Right cardiac atrium (tissue), 5 donors: Measurements from ENCODE around the gene C2CD4C. TPM values are rescaled to one million over a fixed set of nuclear protein-coding genes. Genes with fewer than 3 reads are reported as not detected.
A peak's percentile ranks its signal among the peaks of the same experiment; 100 is the strongest.

Experiments used
- ATAC-seq, 2 donors: fragments of 200-7000 bp; cut with Tn5 transposase; one replicate each; pipeline versions ENCODE4 v1.8.0 to v1.9.1; 2020; ENCODE audit warnings: moderate library complexity in 2 of 2, mild to moderate bottlenecking in 1 of 2
- DNase-seq, 3 donors: peaks; one replicate each; pipeline ENCODE4 v3.0.0-alpha.2; 2020
- H3K27ac ChIP-seq: one replicate; pipeline ENCODE4 v1.5.1; 2013; ENCODE audit warnings: mild to moderate bottlenecking, low read length, control low read depth, moderate library complexity
- H3K27me3 ChIP-seq: one replicate; pipeline ENCODE4 v1.6.1; 2013; ENCODE audit not compliant: control insufficient read depth, insufficient read depth
- H3K4me1 ChIP-seq: one replicate; pipeline ENCODE4 v1.6.1; 2013; ENCODE audit warnings: low read length; ENCODE audit not compliant: control insufficient read depth, insufficient read depth
- H3K4me3 ChIP-seq: one replicate; pipeline ENCODE4 v1.5.1; 2013; ENCODE audit warnings: low read length, control low read depth
- H3K9me3 ChIP-seq: one replicate; pipeline ENCODE4 v1.6.1; 2013; ENCODE audit warnings: low read length; ENCODE audit not compliant: control insufficient read depth
- WGBS: extraction: QIAGEN DNeasy Blood & Tissue Kit; methylation state at CpG from one replicate; pipeline ENCODE4 v1.1.7; 2013; 5-methylcytosine and 5-hydroxymethylcytosine counted together
- intact Hi-C, 4 donors: fragments of 100-400 bp; cut with DNase I; formaldehyde crosslinking; loops; one replicate each; pipeline versions ENCODE4 v1.11.0 to v1.14.0; 2022 to 2023
- polyA plus RNA-seq: library from polyadenylated mRNA; stranded (reverse); fragments of 200-250 nt; gene quantifications from one replicate; pipeline ENCODE4 v1.2.3, GENCODE V29; 2013
- total RNA-seq, 4 donors: library from RNA; stranded (reverse); fragmentation: NEBNext Ultra II Directional; extraction: Animal tissue kit (Norgen Biotek cat#: 25700); gene quantifications; one replicate each; pipeline ENCODE4 v1.2.1, GENCODE V29; 2021
- donor health status: healthy with polysubstance abuse.
- donor health status: DM: no; HTN: yes; CAD: no.
- donor health status: DM: no; HTN: no; CAD: no.
- donor health status: DM: no; HTN: yes; CAD: no; lungs with severe emphysema.
- donor health status: DM: yes; HTN: yes; CAD: no.

Gene C2CD4C
- total and polyA plus RNA-seq, 5 donors: 0.35 to 1.2 (median 0.64) TPM

DNA sequence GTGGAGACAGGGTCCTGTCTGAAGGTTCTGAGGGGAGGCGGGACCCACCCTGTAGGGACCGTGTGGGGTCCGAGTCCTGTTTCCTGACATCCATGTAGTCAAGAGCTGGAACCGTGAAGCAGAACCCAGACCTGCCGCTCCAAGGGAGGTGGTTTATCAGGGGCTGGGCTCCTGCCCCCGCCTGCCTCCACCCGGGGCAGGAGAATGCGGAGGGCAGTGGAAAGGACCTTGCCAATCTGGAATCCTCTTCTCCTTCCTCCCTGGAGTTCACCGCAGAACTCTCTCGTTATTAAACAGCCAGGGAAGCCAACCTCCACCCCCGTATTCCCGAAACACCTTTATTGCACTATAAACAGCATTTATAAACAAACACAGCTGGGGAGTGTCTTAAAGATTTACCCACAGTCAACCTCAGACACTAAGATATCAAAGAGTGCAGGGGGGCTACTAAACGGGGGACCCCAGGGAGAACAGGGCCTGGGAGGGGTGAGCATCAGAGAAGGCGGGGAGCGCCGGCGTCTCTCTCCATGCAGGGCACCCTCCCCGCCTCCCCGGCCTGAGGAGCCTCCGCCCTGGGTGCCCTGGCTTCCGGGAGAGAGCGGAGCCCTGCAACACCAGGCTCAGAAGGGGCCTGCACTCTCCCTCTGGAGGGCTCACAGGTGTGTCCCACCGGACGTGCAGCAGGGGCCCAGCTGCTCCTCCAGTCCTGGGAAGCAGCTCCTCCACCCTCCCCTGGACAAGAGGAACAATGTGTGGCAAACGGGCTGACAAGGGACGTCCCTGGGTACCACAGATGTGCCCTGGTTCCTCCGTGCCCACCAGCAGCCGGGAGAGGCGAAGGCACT is 3.6 kb downstream of the C2CD4C start:
- DNase-seq (no peak), ATAC-seq (no peak)
- H3K27ac ChIP-seq: no peak overlapping the region
- no peak overlapping the region for H3K4me3 ChIP-seq
- H3K9me3 ChIP-seq: no peaks in the 10 kb centered on the region
- 46% methylated on average over 29 of the region's 29 CpGs for WGBS
- H3K27me3 ChIP-seq: no peaks in the 10 kb centered on the region
- intact Hi-C loops: no loop called here
- H3K4me1 ChIP-seq: no peaks in the 10 kb centered on the region

DNA sequence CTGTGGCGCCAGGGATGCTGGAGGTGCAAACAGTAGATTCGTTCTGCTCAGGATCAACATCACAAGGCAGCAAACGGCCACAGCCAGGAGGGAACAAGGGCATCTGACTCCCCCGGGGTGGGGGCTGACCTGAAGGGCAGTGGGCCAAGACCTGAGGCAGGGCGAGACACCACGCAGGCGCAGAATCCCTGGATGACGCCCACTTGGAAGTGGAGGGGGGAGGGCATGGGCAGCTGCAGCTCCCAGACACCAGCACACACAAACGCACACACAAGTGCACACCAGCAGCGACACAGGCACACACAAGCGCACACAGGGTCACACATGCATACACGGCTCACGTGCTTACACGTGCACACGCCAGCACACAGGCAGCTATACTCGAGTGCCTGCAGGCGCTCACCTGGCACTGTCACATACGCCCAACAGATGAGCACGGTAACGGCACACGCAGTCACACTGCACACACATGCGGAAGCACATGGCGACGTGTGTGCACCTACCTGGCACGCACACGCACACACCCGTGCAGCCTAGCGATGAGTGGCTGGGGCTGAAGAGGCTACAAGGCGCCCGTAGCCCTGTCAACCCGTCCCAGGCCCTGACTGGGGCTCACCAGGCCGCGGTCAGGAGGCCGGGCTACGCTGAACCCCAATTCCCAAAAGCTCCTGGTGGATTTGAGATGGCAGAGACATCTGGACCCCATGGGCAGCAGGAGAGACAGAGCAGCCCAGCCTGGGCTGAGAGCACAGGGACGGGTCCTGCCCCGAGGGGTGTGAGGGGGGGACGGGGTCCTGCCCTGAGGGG is 5.5 kb downstream of the C2CD4C start:
- Histone ChIP-seq H3K27me3 (no peaks in the 10 kb centered on the region), H3K4me1 (no peaks in the 10 kb centered on the region), H3K4me3 (no peak overlapping the region), H3K27ac (no peak overlapping the region), H3K9me3 (no peaks in the 10 kb centered on the region)
- ATAC-seq (no peak), DNase-seq (peak in 2 of 3 donors; percentile 25 to 50)
- intact Hi-C loops: no loop called here
- WGBS: 76% methylated on average over 38 of the region's 38 CpGs

- H3K4me3 ChIP-seq: no peak overlapping the region
- H3K9me3 ChIP-seq: no peaks in the 10 kb centered on the region
- no peaks in the 10 kb centered on the region for H3K27me3 ChIP-seq
- intact Hi-C loops: no loop called here
- 93% methylated on average over 11 of the region's 11 CpGs for WGBS
- DNase-seq (no peak), ATAC-seq (no peak)
- no peak overlapping the region for H3K27ac ChIP-seq
- H3K4me1 ChIP-seq: no peaks in the 10 kb centered on the region
These were observed 6.2 kb downstream of the C2CD4C start for GRCh38 chr19:402786-403185.

DNA sequence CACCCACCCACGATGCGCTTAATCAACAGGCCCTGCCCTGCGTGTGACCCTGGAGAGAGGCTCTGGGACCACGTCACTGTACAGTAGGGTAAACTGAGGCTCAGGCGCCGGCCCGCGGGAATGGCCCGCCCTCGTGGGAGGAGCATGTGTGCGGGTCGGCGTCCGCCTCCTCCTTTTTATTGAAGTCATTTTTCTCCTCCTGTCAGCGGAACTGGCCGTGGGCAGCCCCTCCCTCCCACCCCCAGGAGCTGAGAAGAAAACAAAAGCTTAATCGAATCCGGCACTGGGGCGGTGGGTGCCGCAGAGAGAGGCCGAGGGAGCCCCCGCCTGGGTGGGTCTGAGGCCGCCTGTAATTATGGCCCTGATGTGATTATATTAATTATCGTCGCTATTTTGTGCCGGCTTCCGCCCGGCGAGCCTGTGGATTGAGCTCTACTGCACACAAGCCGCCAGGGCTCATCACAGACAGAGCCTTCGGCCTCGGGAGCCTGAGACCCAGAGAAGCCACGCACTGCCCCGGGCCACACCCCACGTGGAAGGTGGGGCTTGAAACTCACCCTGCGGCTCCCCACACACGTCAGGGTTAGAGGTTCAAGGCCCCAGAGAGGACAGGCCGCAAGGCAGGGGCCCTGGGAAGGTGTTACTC is 7.0 kb downstream of the C2CD4C start:
- no peaks in the 10 kb centered on the region for H3K27me3 ChIP-seq
- no peak for ATAC-seq

GRCh38 chr19:400976-401865 is 7.7 kb downstream of the C2CD4C start:
- no peaks in the 10 kb centered on the region for H3K9me3 ChIP-seq
- H3K27me3 ChIP-seq: no peaks in the 10 kb centered on the region
- no peak overlapping the region for H3K27ac ChIP-seq
- no peak overlapping the region for H3K4me3 ChIP-seq
- WGBS: 85% methylated on average over 43 of the region's 43 CpGs
- no peak for ATAC-seq
- intact Hi-C loops: no loop called here
- no peak for DNase-seq
- no peaks in the 10 kb centered on the region for H3K4me1 ChIP-seq

More for the DNA sequence above, 7.0 kb downstream of the C2CD4C start:
- peak in 1 of 3 donors; percentile 21 for DNase-seq
- no peak overlapping the region for H3K27ac ChIP-seq
- 40% methylated on average over 38 of the region's 38 CpGs for WGBS
- H3K9me3 ChIP-seq: no peaks in the 10 kb centered on the region
- intact Hi-C loops: no loop called here
- H3K4me1 ChIP-seq: no peaks in the 10 kb centered on the region
- no peak overlapping the region for H3K4me3 ChIP-seq

DNA sequence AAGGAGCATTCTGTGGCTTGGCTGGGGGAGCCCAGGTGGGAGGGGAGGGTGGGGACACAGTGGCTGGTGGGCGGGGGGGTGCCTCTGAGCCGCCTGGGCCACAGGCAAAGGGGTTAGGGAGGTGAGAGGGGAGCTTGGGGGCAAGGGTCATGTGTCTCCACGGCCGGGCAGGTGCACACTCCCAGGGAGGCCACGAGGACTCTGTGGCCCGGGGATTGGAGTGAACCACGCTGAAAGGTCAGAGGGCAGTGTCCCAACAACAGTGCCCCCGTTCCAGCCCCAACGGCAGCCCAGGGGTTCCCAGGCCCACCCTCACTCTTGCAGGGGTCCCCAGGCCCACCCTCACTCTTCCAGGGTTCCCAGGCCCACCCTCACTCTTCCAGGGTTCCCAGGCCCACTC is 9.6 kb downstream of the C2CD4C start:
- DNase-seq (no peak), ATAC-seq (no peak)
- H3K27me3 ChIP-seq: no peaks in the 10 kb centered on the region
- 85% methylated on average over 9 of the region's 9 CpGs for WGBS
- no peak overlapping the region for H3K4me3 ChIP-seq
- H3K27ac ChIP-seq: no peak overlapping the region
- intact Hi-C loops: loop anchor here in 1 of 4 donors (10.0 kb wide), 1 partner anchor 85 kb away; no protein-coding TSS in a partner anchor
- H3K4me1 ChIP-seq: no peaks in the 10 kb centered on the region
- no peaks in the 10 kb centered on the region for H3K9me3 ChIP-seq

DNA sequence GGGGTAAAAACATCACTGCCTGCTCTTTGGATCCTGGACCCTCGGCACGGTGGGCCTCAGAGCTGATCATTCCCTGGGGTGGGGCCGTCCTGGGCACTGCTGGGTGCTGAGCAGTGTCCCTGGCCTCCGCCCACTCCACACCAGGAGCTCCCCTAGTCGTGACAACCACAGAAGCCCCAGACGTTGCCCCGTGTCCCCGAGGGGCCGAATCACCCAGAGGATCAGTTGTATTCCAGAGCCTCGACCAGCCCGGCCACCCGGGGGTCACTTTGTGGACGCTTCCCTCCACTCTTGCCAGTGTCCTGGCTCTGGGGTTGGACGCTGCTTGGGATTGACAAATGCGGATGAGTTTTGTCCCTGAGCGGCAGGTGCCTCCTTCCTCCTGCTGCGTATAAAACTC is 10.2 kb downstream of the C2CD4C start:
- no peak overlapping the region for H3K4me3 ChIP-seq
- DNase-seq (no peak), ATAC-seq (no peak)
- H3K27me3 ChIP-seq: no peaks in the 10 kb centered on the region
- intact Hi-C loops: loop anchor here in 1 of 4 donors (10.0 kb wide), 1 partner anchor 86 kb away; no protein-coding TSS in a partner anchor
- no peaks in the 10 kb centered on the region for H3K4me1 ChIP-seq
- H3K27ac ChIP-seq: no peak overlapping the region
- no peaks in the 10 kb centered on the region for H3K9me3 ChIP-seq
- WGBS: 86% methylated on average over 17 of the region's 17 CpGs

DNA sequence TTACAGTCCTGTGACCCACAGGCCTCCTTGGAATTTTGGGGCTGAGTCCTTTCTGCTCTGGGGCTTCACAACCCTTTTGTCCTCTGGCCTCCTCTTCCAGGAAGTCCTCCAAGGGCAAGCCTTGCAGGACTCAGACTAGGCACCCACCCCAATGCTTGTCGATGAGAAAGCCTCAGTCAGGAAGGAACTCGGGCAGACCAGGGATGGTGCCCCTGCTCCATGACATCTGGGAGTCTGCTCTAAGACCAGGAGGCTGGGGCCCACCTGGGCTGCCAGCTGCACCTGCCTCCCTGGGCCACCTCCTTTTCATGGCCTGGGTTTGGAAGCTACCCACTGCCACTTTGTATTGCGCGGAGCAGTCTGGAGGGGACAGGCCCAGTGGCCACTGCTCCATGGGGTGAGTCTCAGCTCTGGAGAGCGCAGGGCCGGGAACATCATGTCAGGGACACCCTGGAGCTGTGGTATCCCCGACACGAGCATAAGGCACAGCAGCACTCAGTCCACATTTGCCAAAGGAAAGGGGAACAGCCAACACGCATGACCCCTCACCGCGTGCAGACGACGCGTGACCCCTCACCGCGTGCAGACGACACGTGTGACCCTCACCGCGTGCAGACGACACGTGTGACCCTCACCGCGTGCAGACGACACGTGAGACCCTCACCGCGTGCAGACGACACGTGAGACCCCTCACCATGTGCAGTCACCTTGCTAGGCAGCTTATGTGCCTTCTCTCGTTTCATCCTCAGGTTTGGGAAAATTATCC is 10.8 kb downstream of the C2CD4C start:
- no peak overlapping the region for H3K27ac ChIP-seq
- no peaks in the 10 kb centered on the region for H3K9me3 ChIP-seq
- no peak overlapping the region for H3K4me3 ChIP-seq
- H3K4me1 ChIP-seq: no peaks in the 10 kb centered on the region
- DNase-seq (no peak), ATAC-seq (no peak)
- intact Hi-C loops: loop anchor here in 1 of 4 donors (10.0 kb wide), 1 partner anchor 87 kb away; no protein-coding TSS in a partner anchor
- no peaks in the 10 kb centered on the region for H3K27me3 ChIP-seq
- WGBS: 91% methylated on average over 31 of the region's 31 CpGs

GRCh38 chr19:397321-397720 is 11.6 kb downstream of the C2CD4C start:
- no peaks in the 10 kb centered on the region for H3K9me3 ChIP-seq
- H3K27ac ChIP-seq: no peak overlapping the region
- no peaks in the 10 kb centered on the region for H3K27me3 ChIP-seq
- 66% methylated on average over 18 of the region's 18 CpGs for WGBS
- H3K4me3 ChIP-seq: no peak overlapping the region
- ATAC-seq (no peak), DNase-seq (no peak)
- H3K4me1 ChIP-seq: no peaks in the 10 kb centered on the region
- intact Hi-C loops: loop anchor here in 1 of 4 donors (10.0 kb wide), 1 partner anchor 87 kb away; no protein-coding TSS in a partner anchor
